Activated naive CD4-positive, alpha-beta T cell treated with anti-CD3 and anti-CD28 coated beads, Interleukin-2, amount 50 U/mL, for 72 hours (primary cell): ENCODE results near the gene RXRA. TPM values are rescaled to one million over a fixed set of nuclear protein-coding genes. Genes with fewer than 3 reads are reported as not detected.

Source experiments
- ATAC-seq, 2 donors: fragments of 150-1000 bp; cut with Tn5 transposase; 2 replicates each; pipeline ENCODE4 v1.10.0; 2021; ENCODE audit warnings: mild to moderate bottlenecking in 2 of 2, moderate library complexity in 2 of 2
- DNase-seq, 2 donors: peaks; one replicate each; pipeline ENCODE4 v3.0.0; 2021 to 2022; ENCODE audit warnings: low spot score in 2 of 2
- H3K27ac Mint-ChIP-seq, 2 donors: one replicate each; pipeline ENCODE4 v1.8.0; 2022; ENCODE audit warnings: mild to moderate bottlenecking in 2 of 2, mixed read lengths in 2 of 2
- H3K36me3 Mint-ChIP-seq, 2 donors: one replicate each; pipeline ENCODE4 v1.8.0; 2022; ENCODE audit warnings: mixed read lengths in 2 of 2
- H3K9me3 Mint-ChIP-seq, 2 donors: one replicate each; pipeline ENCODE4 v1.8.0; 2022; ENCODE audit warnings: mixed read lengths in 2 of 2
- total RNA-seq, 2 donors: library from RNA; stranded (reverse); gene quantifications; one replicate each; pipeline ENCODE4 v1.2.3, GENCODE V29; 2022

The RXRA gene
- total RNA-seq, 2 donors from 2014 or later = 0.25 to 7.9 TPM

GRCh38 chr9:134291452-134291881 lies 34.8 kb upstream of the RXRA start:
- DNase-seq = no peak
- Mint-ChIP-seq H3K9me3 (no peaks in the 10 kb centered on the region), H3K27ac (no peak overlapping the region), H3K36me3 (no peaks in the 10 kb centered on the region)
- ATAC-seq = no peak

- Mint-ChIP-seq H3K9me3 (no peaks in the 10 kb centered on the region), H3K27ac (no peak overlapping the region), H3K36me3 (no peaks in the 10 kb centered on the region)
- DNase-seq (no peak), ATAC-seq (no peak)
Measured at GRCh38 chr9:134291961-134292871, 34.0 kb upstream of the RXRA start.

- DNase-seq (no peak), ATAC-seq (no peak)
- no peaks in the 10 kb centered on the region for H3K9me3 Mint-ChIP-seq
- no peak overlapping the region for H3K27ac Mint-ChIP-seq
- H3K36me3 Mint-ChIP-seq = no peaks in the 10 kb centered on the region
Measured at GRCh38 chr9:134293031-134293521, 33.2 kb upstream of the RXRA start.

- DNase-seq (no peak), ATAC-seq (peak in 1 of 2 donors; percentile 28)
- Mint-ChIP-seq H3K36me3 (no peaks in the 10 kb centered on the region), H3K9me3 (no peaks in the 10 kb centered on the region), H3K27ac (no peak overlapping the region)
Measured at GRCh38 chr9:134293611-134294152, 32.6 kb upstream of the RXRA start.

- ATAC-seq = no peak
- no peaks in the 10 kb centered on the region for H3K36me3 Mint-ChIP-seq
- no peak for DNase-seq
- no peaks in the 10 kb centered on the region for H3K9me3 Mint-ChIP-seq
- no peak overlapping the region for H3K27ac Mint-ChIP-seq
Measured at GRCh38 chr9:134294153-134295071, 31.8 kb upstream of the RXRA start.

GRCh38 chr9:134295101-134295745 lies 31.0 kb upstream of the RXRA start:
- Mint-ChIP-seq H3K36me3 (no peaks in the 10 kb centered on the region), H3K9me3 (no peaks in the 10 kb centered on the region), H3K27ac (no peak overlapping the region)
- DNase-seq (no peak), ATAC-seq (no peak)

- no peak for ATAC-seq
- Mint-ChIP-seq H3K9me3 (no peaks in the 10 kb centered on the region), H3K36me3 (no peaks in the 10 kb centered on the region), H3K27ac (no peak overlapping the region)
- no peak for DNase-seq
Measured at GRCh38 chr9:134295746-134296250, 30.5 kb upstream of the RXRA start.

GRCh38 chr9:134296301-134297082 lies 29.8 kb upstream of the RXRA start:
- ATAC-seq = no peak
- no peak for DNase-seq
- H3K36me3 Mint-ChIP-seq = no peaks in the 10 kb centered on the region
- no peak overlapping the region for H3K27ac Mint-ChIP-seq
- no peaks in the 10 kb centered on the region for H3K9me3 Mint-ChIP-seq

GRCh38 chr9:134297083-134297410 lies 29.2 kb upstream of the RXRA start:
- H3K9me3 Mint-ChIP-seq = no peaks in the 10 kb centered on the region
- H3K36me3 Mint-ChIP-seq = no peaks in the 10 kb centered on the region
- H3K27ac Mint-ChIP-seq = no peak overlapping the region
- ATAC-seq (no peak), DNase-seq (no peak)

GRCh38 chr9:134297576-134297975 lies 28.7 kb upstream of the RXRA start:
- Mint-ChIP-seq H3K27ac (no peak overlapping the region), H3K9me3 (no peaks in the 10 kb centered on the region), H3K36me3 (no peaks in the 10 kb centered on the region)
- no peak for ATAC-seq
- DNase-seq = no peak

GRCh38 chr9:134298000-134298399 lies 28.3 kb upstream of the RXRA start:
- no peaks in the 10 kb centered on the region for H3K9me3 Mint-ChIP-seq
- no peak overlapping the region for H3K27ac Mint-ChIP-seq
- ATAC-seq (no peak), DNase-seq (no peak)
- H3K36me3 Mint-ChIP-seq = no peaks in the 10 kb centered on the region

GRCh38 chr9:134299068-134299467 lies 27.2 kb upstream of the RXRA start:
- H3K9me3 Mint-ChIP-seq = no peaks in the 10 kb centered on the region
- DNase-seq (no peak), ATAC-seq (no peak)
- no peaks in the 10 kb centered on the region for H3K36me3 Mint-ChIP-seq
- H3K27ac Mint-ChIP-seq = no peak overlapping the region

GRCh38 chr9:134299883-134300282 lies 26.4 kb upstream of the RXRA start:
- ATAC-seq (no peak), DNase-seq (no peak)
- no peaks in the 10 kb centered on the region for H3K36me3 Mint-ChIP-seq
- H3K27ac Mint-ChIP-seq = no peak overlapping the region
- no peaks in the 10 kb centered on the region for H3K9me3 Mint-ChIP-seq

GRCh38 chr9:134301387-134302129 lies 24.7 kb upstream of the RXRA start:
- DNase-seq = peak in 1 of 2 donors; percentile 65
- peak; percentile 98 to 99 for ATAC-seq
- Mint-ChIP-seq H3K36me3 (no peaks in the 10 kb centered on the region), H3K27ac (no peak overlapping the region), H3K9me3 (no peaks in the 10 kb centered on the region)

GRCh38 chr9:134302130-134302817 lies 24.0 kb upstream of the RXRA start:
- DNase-seq (no peak), ATAC-seq (no peak)
- no peak overlapping the region for H3K27ac Mint-ChIP-seq
- no peaks in the 10 kb centered on the region for H3K36me3 Mint-ChIP-seq
- H3K9me3 Mint-ChIP-seq = no peaks in the 10 kb centered on the region
